H1 (cell line): Measurements from ENCODE around the gene MSH2. TPM values are rescaled to one million over a fixed set of nuclear protein-coding genes. Genes with fewer than 3 reads are reported as not detected.

Experiments used
- CTCF ChIA-PET: fragments of 300-600 bp; sonication (Branson Sonifier 250); formaldehyde crosslinking; loops from one replicate; lab custom pipeline; 2021; ENCODE audit not compliant: partially characterized antibody; lab: Charles Lee
- POLR2A ChIA-PET: fragments of 300-600 bp; sonication (Branson Sonifier 250); formaldehyde crosslinking; loops from one replicate; lab custom pipeline; 2021; ENCODE audit warnings: inconsistent platforms; ENCODE audit not compliant: partially characterized antibody; lab: Charles Lee
- DNase-seq, 2 experiments: peaks; one replicate each; pipeline versions ENCODE4 v3.0.0 to v3.0.0-alpha.2; 2010 to 2022; ENCODE audit warnings: low spot score in 2 of 2, low read depth in 1 of 2, mixed read lengths in 1 of 2
- FAIRE-seq: peaks from 2 replicates; lab custom pipeline; 2011; peaks lifted over from hg19 to GRCh38; lab: Jason Lieb, UNC
- H2AFZ ChIP-seq: 2 replicates; pipeline ENCODE4 v1.8.1; 2012; ENCODE audit warnings: low read length, inconsistent platforms
- H2AK5ac ChIP-seq: 2 replicates; pipeline ENCODE4 v1.6.1; 2013; ENCODE audit warnings: low read depth, low read length
- H2BK120ac ChIP-seq: replicated peaks from 2 replicates; pipeline ENCODE3; 2013; ENCODE audit warnings: low read depth, low read length, inconsistent platforms
- H2BK12ac ChIP-seq: 2 replicates; pipeline ENCODE4 v1.6.1; 2013; ENCODE audit warnings: low read depth, low read length
- H2BK15ac ChIP-seq: 2 replicates; pipeline ENCODE4 v1.6.1; 2013; ENCODE audit warnings: low read length
- H2BK20ac ChIP-seq: 2 replicates; pipeline ENCODE4 v1.6.1; 2013; ENCODE audit warnings: low read length
- H2BK5ac ChIP-seq: 2 replicates; pipeline ENCODE4 v1.6.1; 2013; ENCODE audit warnings: low read depth, low read length
- H3K14ac ChIP-seq: 2 replicates; pipeline ENCODE4 v1.6.1; 2013; ENCODE audit warnings: inconsistent platforms; ENCODE audit not compliant: insufficient read length
- H3K18ac ChIP-seq: 2 replicates; pipeline ENCODE4 v1.6.1; 2013; ENCODE audit warnings: low read length; ENCODE audit errors: extremely low read depth
- H3K23ac ChIP-seq: 2 replicates; pipeline ENCODE4 v1.6.1; 2013; ENCODE audit warnings: inconsistent platforms; ENCODE audit not compliant: insufficient read length
- H3K23me2 ChIP-seq: 2 replicates; pipeline ENCODE4 v1.6.1; 2013; ENCODE audit warnings: low read depth, low read length
- H3K27ac ChIP-seq: 2 replicates; pipeline ENCODE4 v1.6.1; 2011; ENCODE audit warnings: low read depth, low read length, inconsistent platforms
- H3K27me3 ChIP-seq, 4 experiments: replicated peaks in 1 of 4; 1 replicate in 1 of 4; 2 replicates in 3 of 4; pipeline versions ENCODE4 v1.6.1 to v1.8.1; 2011 to 2013; ENCODE audit warnings: low read length in 3 of 4, mild to moderate bottlenecking in 3 of 4, inconsistent platforms in 2 of 4, mixed read lengths in 2 of 4, moderate library complexity in 1 of 4; ENCODE audit not compliant: control insufficient read depth in 3 of 4, insufficient read depth in 3 of 4; ENCODE audit errors: extremely low read depth in 1 of 4
- H3K36me3 ChIP-seq, 4 experiments: 2 replicates each; pipeline versions ENCODE4 v1.6.1 to v1.8.1; 2011 to 2013; ENCODE audit warnings: mild to moderate bottlenecking in 4 of 4, low read length in 3 of 4, moderate library complexity in 2 of 4, control low read depth in 1 of 4, inconsistent platforms in 1 of 4; ENCODE audit not compliant: insufficient read depth in 4 of 4, control insufficient read depth in 2 of 4
- H3K4ac ChIP-seq: replicated peaks from 2 replicates; pipeline ENCODE3; 2013; ENCODE audit warnings: low read length, low read depth, mixed read lengths, inconsistent platforms; ENCODE audit not compliant: insufficient read length
- H3K4me1 ChIP-seq, 4 experiments: replicated peaks in 1 of 4; 1 replicate in 1 of 4; 2 replicates in 3 of 4; pipeline versions ENCODE4 v1.6.1 to v1.8.1; 2011 to 2013; ENCODE audit warnings: low read length in 3 of 4, inconsistent platforms in 2 of 4, mixed read lengths in 1 of 4; ENCODE audit not compliant: insufficient read depth in 4 of 4, control insufficient read depth in 3 of 4
- H3K4me2 ChIP-seq, 2 experiments: 2 replicates each; pipeline versions ENCODE4 v1.6.1 to v1.8.1; 2011 to 2013; ENCODE audit warnings: low read depth in 2 of 2, low read length in 2 of 2, control low read depth in 1 of 2, inconsistent platforms in 1 of 2, mild to moderate bottlenecking in 1 of 2; ENCODE audit not compliant: insufficient read depth in 1 of 2
- H3K4me3 ChIP-seq, 4 experiments: fragments of 200-600, 300-600 bp in 1 of 4; sonication (generic), shearing (Covaris generic), sonication (Bioruptor Twin) in 1 of 4; 2 replicates each; pipeline versions ENCODE4 v1.5.1 to v1.8.1; 2011 to 2016; ENCODE audit warnings: low read length in 4 of 4, low read depth in 3 of 4, control low read depth in 2 of 4, inconsistent platforms in 2 of 4, mild to moderate bottlenecking in 2 of 4, mixed read lengths in 1 of 4, moderate library complexity in 1 of 4; ENCODE audit not compliant: insufficient read depth in 2 of 4; ENCODE audit errors: extremely low read depth in 1 of 4
- H3K56ac ChIP-seq: replicated peaks from 2 replicates; pipeline ENCODE3; 2013; ENCODE audit warnings: low read depth, mild to moderate bottlenecking, mixed read lengths, low read length, inconsistent platforms; ENCODE audit not compliant: insufficient read length
- H3K79me1 ChIP-seq: 2 replicates; pipeline ENCODE4 v1.6.1; 2013; ENCODE audit warnings: low read depth, low read length, control low read depth
- H3K79me2 ChIP-seq, 2 experiments: 2 replicates each; pipeline versions ENCODE4 v1.6.1 to v1.8.1; 2012 to 2013; ENCODE audit warnings: low read length in 2 of 2, mild to moderate bottlenecking in 2 of 2, inconsistent platforms in 1 of 2; ENCODE audit not compliant: insufficient read depth in 2 of 2, control insufficient read depth in 1 of 2
- H3K9ac ChIP-seq, 4 experiments: replicated peaks in 1 of 4; 1 replicate in 1 of 4; 2 replicates in 3 of 4; pipeline versions ENCODE4 v1.6.1 to v1.8.1; 2011 to 2013; ENCODE audit warnings: low read depth in 3 of 4, low read length in 3 of 4, control low read depth in 2 of 4, mild to moderate bottlenecking in 2 of 4, moderate library complexity in 2 of 4, inconsistent platforms in 1 of 4; ENCODE audit errors: extremely low read depth in 1 of 4
- H3K9me3 ChIP-seq, 2 experiments: 2 replicates each; pipeline versions ENCODE4 v1.6.1 to v1.8.1; 2012 to 2013; ENCODE audit warnings: mild to moderate bottlenecking in 2 of 2, moderate library complexity in 2 of 2, control low read depth in 1 of 2, inconsistent platforms in 1 of 2, low read depth in 1 of 2, low read length in 1 of 2, mixed read lengths in 1 of 2; ENCODE audit not compliant: insufficient read depth in 2 of 2
- H4K20me1 ChIP-seq, 2 experiments: replicated peaks in 1 of 2; 2 replicates each; pipeline versions ENCODE3 to v1.8.1; 2011 to 2013; ENCODE audit warnings: inconsistent platforms in 2 of 2, low read length in 2 of 2, mild to moderate bottlenecking in 1 of 2; ENCODE audit not compliant: insufficient read depth in 2 of 2, control insufficient read depth in 1 of 2
- H4K5ac ChIP-seq: 2 replicates; pipeline ENCODE4 v1.6.1; 2013; ENCODE audit warnings: low read length, low read depth, mixed read lengths, inconsistent platforms; ENCODE audit not compliant: insufficient read length
- H4K8ac ChIP-seq: 2 replicates; pipeline ENCODE4 v1.8.0; 2013; ENCODE audit warnings: mild to moderate bottlenecking, moderate library complexity, low read length, inconsistent platforms; ENCODE audit not compliant: insufficient read depth; ENCODE audit errors: extremely low read depth
- H4K91ac ChIP-seq: replicated peaks from 2 replicates; pipeline ENCODE3; 2013; ENCODE audit warnings: low read length, mixed read lengths, inconsistent platforms; ENCODE audit not compliant: insufficient read length
- BACH1 ChIP-seq: IDR thresholded peaks from 2 replicates; pipeline ENCODE4 v1.6.1; 2012; ENCODE audit warnings: low read length, improper control_type of control experiment
- POLR2AphosphoS5 ChIP-seq: IDR thresholded peaks from 2 replicates; pipeline ENCODE4 v1.6.1; 2011; ENCODE audit warnings: low read depth, low read length
- RFX5 ChIP-seq: IDR thresholded peaks from 2 replicates; pipeline ENCODE4 v1.6.1; 2011; ENCODE audit warnings: low read depth, low read length, improper control_type of control experiment, borderline replicate concordance
- SIN3A ChIP-seq, 2 experiments: IDR thresholded peaks in 1 of 2; conservative IDR thresholded peaks in 1 of 2; 2 replicates each; pipeline ENCODE4 v1.6.1; 2011 to 2012; ENCODE audit warnings: low read length in 2 of 2, improper control_type of control experiment in 1 of 2, low read depth in 1 of 2, mild to moderate bottlenecking in 1 of 2
- TAF7 ChIP-seq: optimal IDR thresholded peaks from 2 replicates; pipeline ENCODE3; 2011; ENCODE audit warnings: low read depth, mild to moderate bottlenecking, inconsistent platforms, low read length, moderate library complexity, borderline replicate concordance
- YY1 ChIP-seq: IDR thresholded peaks from 2 replicates; pipeline ENCODE4 v1.6.1; 2011; ENCODE audit warnings: low read depth, mild to moderate bottlenecking, low read length
- WGBS, 2 experiments: shearing (Covaris generic) in 1 of 2; methylation state at CpG; one replicate each; pipeline versions ENCODE4 v1.1.6 to v1.1.7; 2013 to 2015; ENCODE audit warnings: low lambda C conversion rate in 2 of 2, mixed read lengths in 2 of 2, inconsistent platforms in 1 of 2, low coverage in 1 of 2, missing lambda C conversion rate in 1 of 2; ENCODE audit not compliant: insufficient replicate concordance in 2 of 2, insufficient coverage in 1 of 2, insufficient read length in 1 of 2; ENCODE audit errors: extremely low coverage in 1 of 2, missing lambda C conversion rate in 1 of 2; 5-methylcytosine and 5-hydroxymethylcytosine counted together
- polyA plus RNA-seq, 7 experiments: library from polyadenylated mRNA; depleted of rRNA in 3 of 7; stranded (reverse) in 5 of 7; unstranded in 2 of 7; fragments of >200 nt in 5 of 7; fragments of 200-250 nt in 2 of 7; gene quantifications; 1 replicate in 5 of 7; 2 replicates in 1 of 7; 4 replicates in 1 of 7; pipeline versions ENCODE4 v1.2.1 to v1.2.3, GENCODE V29; 2011 to 2013; ENCODE audit warnings: missing spikeins in 2 of 7, mixed read lengths in 2 of 7
- total RNA-seq: library from RNA; stranded (reverse); fragmentation: NEBNext Ultra II Directional; extraction: Animal tissue kit (Norgen Biotek cat#: 25700); gene quantifications from 2 replicates; pipeline ENCODE4 v1.2.1, GENCODE V29; 2021

Gene MSH2
- total and polyA plus RNA-seq, 2 of the 8 experiments (the other 6 are each of a cell fraction or from before 2014, with no cell fraction given) = 64.1 to 228 TPM

DNA sequence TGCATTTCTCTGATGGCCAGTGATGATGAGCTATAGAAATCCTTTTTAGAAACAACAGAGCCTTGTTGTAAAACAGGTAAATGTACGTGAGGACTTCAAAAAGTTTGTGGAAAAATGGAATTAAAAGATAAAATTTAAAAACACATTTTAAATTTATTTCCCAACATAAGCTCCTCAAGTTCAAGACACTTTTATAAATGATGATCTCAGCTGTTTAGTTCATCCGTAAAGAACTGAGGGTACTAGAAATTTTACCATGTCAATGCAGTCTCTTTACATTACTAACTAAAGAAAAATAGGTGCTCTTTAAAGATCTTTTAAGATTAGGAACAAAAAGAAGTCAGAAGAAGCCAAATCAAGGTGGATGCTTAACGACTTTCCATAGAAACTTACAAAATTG lies 52.5 kb downstream of the MSH2 start:
- H2BK5ac ChIP-seq = no peak overlapping the region
- H3K79me1 ChIP-seq = peaks cover 2% of the 10 kb centered on the region; the same call in 1 of the 2 replicates
- H4K8ac ChIP-seq = no peak overlapping the region
- no peak overlapping the region for H3K56ac ChIP-seq
- H3K4me3 ChIP-seq = no peak overlapping the region
- H4K91ac ChIP-seq = no peak overlapping the region
- no peak overlapping the region for H3K14ac ChIP-seq
- WGBS, 2 experiments = 92% methylated on average over 3 of the region's 3 CpGs; no CpG with 5 or more reads in 1 of the 2 experiments
- no peak overlapping the region for H2BK20ac ChIP-seq
- H3K27ac ChIP-seq = no peak overlapping the region
- H2AK5ac ChIP-seq = no peak overlapping the region
- no peaks in the 10 kb centered on the region for H3K23me2 ChIP-seq
- no peak overlapping the region for H3K9ac ChIP-seq
- H3K9me3 ChIP-seq = no peaks in the 10 kb centered on the region
- no peak overlapping the region for H4K5ac ChIP-seq
- FAIRE-seq = no peak
- CTCF ChIA-PET = no interaction called here
- H3K36me3 ChIP-seq = peaks cover 3 to 37% (median 18%) of the 10 kb centered on the region in 4 experiments
- POLR2A ChIA-PET = interaction anchor here (1.5 to 2.6 kb wide), 3 partner anchors 10 to 110 kb away, joined by 3 to 6 read pairs (median 3); no protein-coding TSS in a partner anchor
- TF ChIP-seq SIN3A (conservative IDR thresholded peaks at IDR 0.05 in 1 of 2, IDR thresholded peaks at IDR 0.05 in 1 of 2; ENCODE audit: low read depth in 1 of 2, low read length in 2 of 2) = no peak
- no peak for TF ChIP-seq YY1
- TF ChIP-seq POLR2AphosphoS5 = no peak
- no peak for TF ChIP-seq RFX5
- TF ChIP-seq TAF7 = no peak
- TF ChIP-seq BACH1 = no peak
- no peak overlapping the region for H2BK120ac ChIP-seq
- H2BK15ac ChIP-seq = no peak overlapping the region
- no peak overlapping the region for H3K4me2 ChIP-seq
- peaks cover 0 to 2% of the 10 kb centered on the region in 2 experiments for H4K20me1 ChIP-seq
- DNase-seq = no peak
- H3K4me1 ChIP-seq = no peaks in the 10 kb centered on the region
- no peak overlapping the region for H3K4ac ChIP-seq
- no peak overlapping the region for H3K23ac ChIP-seq
- H3K27me3 ChIP-seq = no peaks in the 10 kb centered on the region
- no peak overlapping the region for H2BK12ac ChIP-seq
- H3K79me2 ChIP-seq = peaks cover 0 to 43% of the 10 kb centered on the region in 2 experiments; a peak in 2 of 4 replicates
- H3K18ac ChIP-seq = no peak overlapping the region
- no peak overlapping the region for H2AFZ ChIP-seq
